Trophoblast cell (in vitro differentiated cells and primary cell): ENCODE data around the gene ANO2.

Experiments used
- DNase-seq, 2 donors: peaks; one replicate each; pipeline ENCODE4 v3.0.0-alpha.2; 2016
- H2AFZ ChIP-seq: 2 replicates; pipeline ENCODE4 v1.6.1; 2013; ENCODE audit warnings: low read length, moderate library complexity, mild to moderate bottlenecking; ENCODE audit not compliant: insufficient read depth, poor library complexity
- H2AK5ac ChIP-seq: 2 replicates; pipeline ENCODE4 v1.6.1; 2013; ENCODE audit warnings: mild to moderate bottlenecking, low read length
- H2BK120ac ChIP-seq: 2 replicates; pipeline ENCODE4 v1.6.1; 2013; ENCODE audit warnings: low read length, mild to moderate bottlenecking, moderate library complexity; ENCODE audit not compliant: insufficient read depth, poor library complexity
- H2BK12ac ChIP-seq: 2 replicates; pipeline ENCODE4 v1.6.1; 2013; ENCODE audit warnings: mild to moderate bottlenecking, low read length, moderate library complexity
- H2BK5ac ChIP-seq: 2 replicates; pipeline ENCODE4 v1.6.1; 2013; ENCODE audit warnings: low read length, low read depth, moderate library complexity, mild to moderate bottlenecking; ENCODE audit not compliant: poor library complexity
- H3K14ac ChIP-seq: 2 replicates; pipeline ENCODE4 v1.6.1; 2013; ENCODE audit warnings: mild to moderate bottlenecking, low read length
- H3K18ac ChIP-seq: 2 replicates; pipeline ENCODE4 v1.6.1; 2013; ENCODE audit warnings: mild to moderate bottlenecking, low read length
- H3K23ac ChIP-seq: 2 replicates; pipeline ENCODE4 v1.6.1; 2013; ENCODE audit warnings: low read length
- H3K27ac ChIP-seq: 2 replicates; pipeline ENCODE4 v1.5.1; 2013; ENCODE audit warnings: low read depth, mild to moderate bottlenecking, inconsistent platforms, low read length, moderate library complexity
- H3K27me3 ChIP-seq: 2 replicates; pipeline ENCODE4 v1.6.1; 2013; ENCODE audit warnings: inconsistent platforms, mild to moderate bottlenecking, low read length, moderate library complexity; ENCODE audit not compliant: insufficient read depth
- H3K36me3 ChIP-seq, 2 experiments: 1 replicate in 1 of 2; 2 replicates in 1 of 2; pipeline ENCODE4 v1.6.1; 2013; ENCODE audit warnings: low read length in 2 of 2, mild to moderate bottlenecking in 2 of 2, moderate library complexity in 1 of 2; ENCODE audit not compliant: insufficient read depth in 2 of 2, control insufficient read depth in 1 of 2
- H3K4ac ChIP-seq: 2 replicates; pipeline ENCODE4 v1.6.1; 2013; ENCODE audit warnings: low read depth, mild to moderate bottlenecking, low read length, moderate library complexity
- H3K4me1 ChIP-seq, 2 experiments: 1 replicate in 1 of 2; 2 replicates in 1 of 2; pipeline ENCODE4 v1.6.1; 2013; ENCODE audit warnings: low read length in 2 of 2, mild to moderate bottlenecking in 2 of 2, moderate library complexity in 1 of 2; ENCODE audit not compliant: insufficient read depth in 2 of 2, control insufficient read depth in 1 of 2
- H3K4me2 ChIP-seq: 2 replicates; pipeline ENCODE4 v1.6.1; 2013; ENCODE audit warnings: inconsistent platforms, mild to moderate bottlenecking, low read length, moderate library complexity
- H3K4me3 ChIP-seq: 2 replicates; pipeline ENCODE4 v1.5.1; 2013; ENCODE audit warnings: mild to moderate bottlenecking, low read depth, low read length, inconsistent platforms
- H3K79me1 ChIP-seq: one replicate; pipeline ENCODE4 v1.6.1; 2013; ENCODE audit warnings: low read length
- H3K79me2 ChIP-seq: 2 replicates; pipeline ENCODE4 v1.6.1; 2013; ENCODE audit warnings: low read length, mild to moderate bottlenecking; ENCODE audit not compliant: control insufficient read depth, insufficient read depth, poor library complexity
- H3K9ac ChIP-seq: 2 replicates; pipeline ENCODE4 v1.6.1; 2013; ENCODE audit warnings: mild to moderate bottlenecking, low read length
- H3K9me3 ChIP-seq: 2 replicates; pipeline ENCODE4 v1.6.1; 2013; ENCODE audit warnings: low read depth, mild to moderate bottlenecking, control low read depth, inconsistent platforms, low read length; ENCODE audit not compliant: insufficient read depth
- H4K12ac ChIP-seq: 2 replicates; pipeline ENCODE4 v1.6.1; 2013; ENCODE audit warnings: low read depth, mild to moderate bottlenecking, low read length, moderate library complexity
- H4K8ac ChIP-seq: 2 replicates; pipeline ENCODE4 v1.6.1; 2013; ENCODE audit warnings: low read depth, mild to moderate bottlenecking, low read length, moderate library complexity
- H4K91ac ChIP-seq: one replicate; pipeline ENCODE4 v1.6.1; 2013; ENCODE audit warnings: low read depth, mild to moderate bottlenecking, low read length, moderate library complexity
- WGBS: extraction: QIAGEN DNeasy Blood & Tissue Kit; methylation state at CpG from one replicate; pipeline ENCODE4 v1.1.7; 2013; ENCODE audit warnings: missing lambda C conversion rate; ENCODE audit not compliant: insufficient read length, insufficient coverage; ENCODE audit errors: extremely low coverage; 5-methylcytosine and 5-hydroxymethylcytosine counted together

Gene ANO2

GRCh38 chr12:5715021-5715420, 230.0 kb downstream of the ANO2 start:
- WGBS, result no CpG with 5 or more reads among the region's 4 CpGs
- Histone ChIP-seq H3K79me2 (no peaks in the 10 kb centered on the region), H2BK12ac (no peak overlapping the region), H3K9me3 (no peaks in the 10 kb centered on the region), H3K36me3 (no peaks in the 10 kb centered on the region), H3K27ac (no peak overlapping the region), H2AK5ac (no peak overlapping the region), H3K79me1 (no peaks in the 10 kb centered on the region), H3K14ac (no peak overlapping the region), H3K23ac (no peak overlapping the region), H3K18ac (no peak overlapping the region), H3K4me1 (no peaks in the 10 kb centered on the region), H2BK120ac (no peak overlapping the region), H4K91ac (no peak overlapping the region), H3K27me3 (no peaks in the 10 kb centered on the region), H4K8ac (no peak overlapping the region), H2BK5ac (no peak overlapping the region), H3K4ac (no peak overlapping the region), H3K9ac (no peak overlapping the region), H3K4me3 (no peak overlapping the region), H4K12ac (no peak overlapping the region), H2AFZ (no peak overlapping the region), H3K4me2 (no peak overlapping the region)
- DNase-seq, result no peak

DNA sequence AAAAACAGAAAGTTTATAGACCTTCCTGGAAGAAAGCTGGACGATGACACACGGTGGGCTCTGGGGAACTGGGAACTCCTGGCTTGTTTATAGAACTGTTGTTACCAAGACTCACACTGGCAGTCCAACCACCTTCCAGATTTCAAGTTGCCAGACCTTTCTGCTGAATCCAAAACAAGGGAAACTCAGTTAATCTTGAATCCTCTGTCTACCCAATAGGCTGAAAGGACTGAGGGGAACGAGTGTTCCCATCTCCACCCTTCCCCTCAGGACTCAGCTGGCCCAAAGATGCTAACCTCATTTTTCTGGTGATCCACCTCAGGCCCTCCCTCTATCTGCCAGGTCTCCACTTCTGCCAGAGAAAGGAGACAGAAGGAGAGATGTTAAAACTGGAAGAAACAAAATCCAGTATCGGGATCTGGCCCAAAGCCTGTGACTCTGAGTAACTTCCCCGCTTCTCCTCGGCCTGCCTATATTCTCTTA, 231.4 kb downstream of the ANO2 start:
- no peak overlapping the region for H3K23ac ChIP-seq
- no peaks in the 10 kb centered on the region for H3K36me3 ChIP-seq
- H3K4ac ChIP-seq, result no peak overlapping the region
- H3K9ac ChIP-seq, result no peak overlapping the region
- H3K79me2 ChIP-seq, result no peaks in the 10 kb centered on the region
- no peaks in the 10 kb centered on the region for H3K4me1 ChIP-seq
- no peak overlapping the region for H3K4me3 ChIP-seq
- H4K91ac ChIP-seq, result no peak overlapping the region
- WGBS, result no CpG with 5 or more reads among the region's 6 CpGs
- no peak overlapping the region for H3K27ac ChIP-seq
- no peak for DNase-seq
- no peak overlapping the region for H2BK120ac ChIP-seq
- H4K8ac ChIP-seq, result no peak overlapping the region
- H3K4me2 ChIP-seq, result no peak overlapping the region
- no peak overlapping the region for H2AK5ac ChIP-seq
- H3K18ac ChIP-seq, result no peak overlapping the region
- H3K14ac ChIP-seq, result no peak overlapping the region
- no peak overlapping the region for H4K12ac ChIP-seq
- H3K27me3 ChIP-seq, result no peaks in the 10 kb centered on the region
- no peak overlapping the region for H2BK5ac ChIP-seq
- H2AFZ ChIP-seq, result no peak overlapping the region
- no peaks in the 10 kb centered on the region for H3K79me1 ChIP-seq
- H2BK12ac ChIP-seq, result no peak overlapping the region
- H3K9me3 ChIP-seq, result no peaks in the 10 kb centered on the region

DNA sequence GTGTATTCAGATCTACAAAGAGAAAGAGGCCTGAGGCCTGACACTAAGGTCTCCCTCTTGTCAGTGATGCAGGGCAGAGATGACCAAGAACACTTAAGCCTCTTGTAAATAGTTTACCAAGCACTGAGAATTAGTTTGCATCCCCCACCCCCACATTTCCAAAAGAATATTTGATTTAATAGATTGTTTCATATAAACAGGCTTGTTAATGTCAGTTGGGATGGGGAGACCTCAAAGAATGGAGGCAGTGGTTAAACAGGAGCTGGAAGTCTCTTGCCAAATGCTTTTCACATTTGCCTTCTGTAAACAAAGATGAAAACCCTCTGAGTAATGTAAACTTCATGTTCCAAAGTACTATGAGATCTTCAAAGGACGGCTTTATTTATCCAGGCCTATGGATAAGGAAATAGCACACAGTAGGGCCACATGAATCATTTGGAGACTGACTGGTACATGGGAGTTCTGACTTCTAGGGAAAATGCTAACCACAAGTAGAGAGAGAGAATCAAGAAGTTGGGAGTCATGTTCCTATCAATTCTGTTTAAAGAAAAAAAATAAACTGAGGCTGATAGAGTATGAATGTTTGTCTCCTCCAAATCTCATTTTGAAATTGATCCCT, 234.7 kb downstream of the ANO2 start:
- Histone ChIP-seq H2AFZ (no peak overlapping the region), H3K4me2 (no peak overlapping the region), H3K36me3 (no peaks in the 10 kb centered on the region), H3K9ac (no peak overlapping the region), H3K27me3 (no peaks in the 10 kb centered on the region), H3K4ac (no peak overlapping the region), H2AK5ac (no peak overlapping the region), H3K9me3 (no peaks in the 10 kb centered on the region), H3K18ac (no peak overlapping the region), H3K14ac (no peak overlapping the region), H3K79me1 (no peaks in the 10 kb centered on the region), H4K12ac (no peak overlapping the region), H3K4me1 (no peaks in the 10 kb centered on the region), H4K8ac (no peak overlapping the region), H2BK120ac (no peak overlapping the region), H4K91ac (no peak overlapping the region), H2BK5ac (no peak overlapping the region), H2BK12ac (no peak overlapping the region), H3K4me3 (no peak overlapping the region), H3K27ac (no peak overlapping the region), H3K79me2 (no peaks in the 10 kb centered on the region), H3K23ac (no peak overlapping the region)
- DNase-seq, result no peak
- no CpG with 5 or more reads among the region's 1 CpG for WGBS

GRCh38 chr12:5708371-5708770, 236.7 kb downstream of the ANO2 start:
- H3K4ac ChIP-seq, result no peak overlapping the region
- no peak overlapping the region for H2BK120ac ChIP-seq

More at GRCh38 chr12:5708371-5708770, 236.7 kb downstream of the ANO2 start:
- no peaks in the 10 kb centered on the region for H3K9me3 ChIP-seq
- H3K4me2 ChIP-seq, result no peak overlapping the region
- H2BK12ac ChIP-seq, result no peak overlapping the region
- H3K14ac ChIP-seq, result no peak overlapping the region
- no peak overlapping the region for H3K23ac ChIP-seq
- H3K18ac ChIP-seq, result no peak overlapping the region
- DNase-seq, result no peak
- H4K91ac ChIP-seq, result no peak overlapping the region
- no peak overlapping the region for H2AK5ac ChIP-seq
- no peak overlapping the region for H2BK5ac ChIP-seq
- no peaks in the 10 kb centered on the region for H3K79me2 ChIP-seq
- H4K8ac ChIP-seq, result no peak overlapping the region
- no peak overlapping the region for H3K27ac ChIP-seq
- H3K27me3 ChIP-seq, result no peaks in the 10 kb centered on the region
- H3K9ac ChIP-seq, result no peak overlapping the region
- no peaks in the 10 kb centered on the region for H3K4me1 ChIP-seq
- no peaks in the 10 kb centered on the region for H3K79me1 ChIP-seq
- H3K4me3 ChIP-seq, result no peak overlapping the region
- H4K12ac ChIP-seq, result no peak overlapping the region
- H3K36me3 ChIP-seq, result no peaks in the 10 kb centered on the region
- no peak overlapping the region for H2AFZ ChIP-seq
